ENCODE measurements around the gene TPRG1.
A peak's percentile ranks its signal among the peaks of the same experiment; 100 is the strongest.

Gene TPRG1

DNA sequence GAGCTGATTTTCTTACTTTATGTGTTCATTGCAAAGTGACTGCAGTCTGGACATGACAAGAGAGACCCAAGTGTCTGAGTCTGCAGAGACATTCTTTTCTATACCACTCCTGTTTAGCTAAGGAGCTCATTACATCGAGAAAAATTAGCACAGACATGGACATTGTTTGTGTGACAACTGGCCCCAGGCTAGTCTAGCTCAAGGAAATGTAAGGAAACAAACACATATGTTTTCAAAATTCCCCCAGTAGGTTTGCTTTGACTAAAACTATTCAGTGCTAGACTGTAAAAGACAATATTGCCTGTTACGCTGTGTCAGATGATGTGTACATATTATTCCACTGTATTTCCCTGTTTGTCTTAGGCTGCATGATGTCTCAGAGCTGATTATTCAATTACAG, 40.9 kb downstream of the TPRG1 start:
- Mint-ChIP-seq H3K4me3 (no peak overlapping the region), H3K9me3 (no peaks in the 10 kb centered on the region), H3K27ac (ENCODE audit: low read depth) (no peak overlapping the region), H3K27me3 (no peaks in the 10 kb centered on the region), H3K4me1 (no peaks in the 10 kb centered on the region), H3K36me3 (ENCODE audit: insufficient read depth) (peaks cover 4% of the 10 kb centered on the region)
- ATAC-seq (replicated peaks; ENCODE audit: extremely low read depth, poor library complexity, severe bottlenecking) (no peak), DNase-seq (ENCODE audit: low spot score in 2 of 2) (no peak)

DNA sequence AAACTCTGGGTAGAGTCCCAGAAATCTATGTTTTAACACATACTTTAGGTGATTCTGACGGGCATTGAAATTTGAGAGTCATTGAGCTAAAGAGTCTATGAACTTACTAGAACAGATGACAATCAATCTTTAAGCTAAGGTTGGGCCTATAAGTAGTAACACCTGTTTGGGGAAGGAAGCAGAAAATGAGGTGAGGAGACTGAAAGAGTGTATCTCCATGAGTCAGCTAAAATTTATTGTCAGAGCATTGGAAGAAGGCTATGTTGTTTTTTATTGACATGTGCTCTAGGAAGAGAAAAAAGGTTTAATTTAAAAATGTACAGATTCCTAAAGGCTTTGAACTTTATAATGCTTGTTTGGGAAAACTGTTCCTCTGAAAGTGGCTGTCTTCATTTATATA, 42.9 kb downstream of the TPRG1 start:
- H3K4me3 Mint-ChIP-seq: no peak overlapping the region
- no peak overlapping the region for H3K27ac Mint-ChIP-seq (ENCODE audit: low read depth)
- no peaks in the 10 kb centered on the region for H3K27me3 Mint-ChIP-seq
- DNase-seq (ENCODE audit: low spot score in 2 of 2): no peak
- H3K36me3 Mint-ChIP-seq (ENCODE audit: insufficient read depth): peaks cover 14% of the 10 kb centered on the region
- ATAC-seq (replicated peaks; ENCODE audit: extremely low read depth, poor library complexity, severe bottlenecking): no peak
- H3K9me3 Mint-ChIP-seq: no peaks in the 10 kb centered on the region
- H3K4me1 Mint-ChIP-seq: no peaks in the 10 kb centered on the region

DNA sequence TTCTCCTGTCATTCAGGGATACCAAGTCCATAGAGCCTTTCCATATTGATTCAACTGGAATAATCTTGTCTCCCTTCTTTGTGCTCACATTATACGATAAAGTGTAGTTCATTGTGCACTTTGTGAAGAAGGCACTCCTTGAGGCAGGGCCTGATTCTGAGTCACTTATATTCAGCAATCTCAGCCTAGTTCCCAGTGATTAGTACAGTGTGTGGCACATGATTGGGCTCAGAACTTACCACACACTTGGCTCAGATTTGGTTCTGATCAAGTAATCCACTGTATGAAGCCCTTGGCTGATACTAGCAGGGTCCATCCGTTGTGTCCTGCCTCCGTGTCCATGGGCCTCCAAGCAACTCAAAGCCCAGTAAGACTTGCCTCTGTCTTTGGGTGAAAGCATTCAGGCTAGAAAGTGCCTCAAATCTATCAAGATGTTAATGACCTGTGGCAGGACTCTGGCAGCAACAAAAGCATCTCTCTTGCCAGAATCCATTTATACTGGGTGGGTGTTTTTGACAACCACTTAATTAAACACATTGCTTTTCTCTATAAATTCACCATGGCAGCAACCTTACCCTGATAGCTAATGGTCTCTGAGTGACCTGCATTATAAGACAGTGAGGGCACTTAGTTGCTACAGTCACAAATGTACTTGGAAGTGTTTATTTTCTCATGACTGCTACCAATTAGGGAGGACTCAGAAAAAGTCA, 51.3 kb downstream of the TPRG1 start:
- Mint-ChIP-seq H3K27ac (ENCODE audit: low read depth) (no peak overlapping the region), H3K4me3 (no peak overlapping the region), H3K27me3 (no peaks in the 10 kb centered on the region), H3K4me1 (no peaks in the 10 kb centered on the region), H3K9me3 (no peaks in the 10 kb centered on the region), H3K36me3 (ENCODE audit: insufficient read depth) (peaks cover 15% of the 10 kb centered on the region)
- DNase-seq (ENCODE audit: low spot score in 2 of 2) (no peak), ATAC-seq (replicated peaks; ENCODE audit: extremely low read depth, poor library complexity, severe bottlenecking) (no peak)

DNA sequence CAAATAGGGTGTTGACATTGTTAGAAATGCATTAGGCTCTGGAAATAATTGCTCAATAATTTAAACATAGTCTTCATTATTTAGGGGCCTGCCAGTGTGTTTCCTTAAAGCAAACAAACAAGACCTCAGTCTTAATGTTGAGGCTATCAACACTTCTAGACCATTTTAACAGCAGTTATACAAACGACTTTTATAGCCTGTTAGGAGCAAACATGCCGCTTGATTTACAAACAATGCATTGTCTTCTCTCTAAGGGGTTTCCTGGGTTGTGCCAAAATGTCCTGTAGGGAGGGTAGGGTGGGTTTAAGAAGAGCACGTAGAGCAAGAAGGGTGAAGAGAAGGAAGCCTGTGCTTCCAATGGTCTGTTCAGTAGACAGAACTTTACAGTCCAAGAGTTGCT, 53.7 kb downstream of the TPRG1 start:
- no peak for DNase-seq (ENCODE audit: low spot score in 2 of 2)
- H3K4me3 Mint-ChIP-seq: no peak overlapping the region
- H3K36me3 Mint-ChIP-seq (ENCODE audit: insufficient read depth): peaks cover 9% of the 10 kb centered on the region
- no peaks in the 10 kb centered on the region for H3K9me3 Mint-ChIP-seq
- no peak overlapping the region for H3K27ac Mint-ChIP-seq (ENCODE audit: low read depth)
- no peaks in the 10 kb centered on the region for H3K27me3 Mint-ChIP-seq
- no peaks in the 10 kb centered on the region for H3K4me1 Mint-ChIP-seq
- no peak for ATAC-seq (replicated peaks; ENCODE audit: extremely low read depth, poor library complexity, severe bottlenecking)

DNA sequence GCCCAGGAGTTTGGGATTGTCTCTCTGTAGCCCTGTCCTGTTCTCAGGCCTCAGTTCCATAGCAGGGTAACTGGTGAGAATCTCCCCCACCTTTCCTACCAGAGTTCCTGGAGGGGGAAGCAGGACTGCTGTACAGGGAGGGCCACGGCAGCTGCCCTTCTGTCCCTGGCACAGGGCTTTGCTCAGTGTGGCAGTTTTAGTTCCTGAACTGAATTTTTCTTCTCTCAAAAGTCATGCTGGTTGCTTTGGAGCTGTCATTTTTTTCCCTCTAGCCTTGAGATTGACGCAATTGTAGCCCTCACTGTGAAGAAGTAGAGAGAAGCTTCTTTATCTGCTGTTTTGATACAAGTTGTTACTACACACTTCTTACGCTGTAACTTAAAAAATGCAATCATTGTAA, 55.5 kb downstream of the TPRG1 start:
- ATAC-seq (replicated peaks; ENCODE audit: extremely low read depth, poor library complexity, severe bottlenecking) (no peak), DNase-seq (ENCODE audit: low spot score in 2 of 2) (no peak)
- H3K4me1 Mint-ChIP-seq: no peaks in the 10 kb centered on the region
- H3K27me3 Mint-ChIP-seq: no peaks in the 10 kb centered on the region
- H3K27ac Mint-ChIP-seq (ENCODE audit: low read depth): no peak overlapping the region
- H3K36me3 Mint-ChIP-seq (ENCODE audit: insufficient read depth): peaks cover 6% of the 10 kb centered on the region
- H3K4me3 Mint-ChIP-seq: no peak overlapping the region
- no peaks in the 10 kb centered on the region for H3K9me3 Mint-ChIP-seq

DNA sequence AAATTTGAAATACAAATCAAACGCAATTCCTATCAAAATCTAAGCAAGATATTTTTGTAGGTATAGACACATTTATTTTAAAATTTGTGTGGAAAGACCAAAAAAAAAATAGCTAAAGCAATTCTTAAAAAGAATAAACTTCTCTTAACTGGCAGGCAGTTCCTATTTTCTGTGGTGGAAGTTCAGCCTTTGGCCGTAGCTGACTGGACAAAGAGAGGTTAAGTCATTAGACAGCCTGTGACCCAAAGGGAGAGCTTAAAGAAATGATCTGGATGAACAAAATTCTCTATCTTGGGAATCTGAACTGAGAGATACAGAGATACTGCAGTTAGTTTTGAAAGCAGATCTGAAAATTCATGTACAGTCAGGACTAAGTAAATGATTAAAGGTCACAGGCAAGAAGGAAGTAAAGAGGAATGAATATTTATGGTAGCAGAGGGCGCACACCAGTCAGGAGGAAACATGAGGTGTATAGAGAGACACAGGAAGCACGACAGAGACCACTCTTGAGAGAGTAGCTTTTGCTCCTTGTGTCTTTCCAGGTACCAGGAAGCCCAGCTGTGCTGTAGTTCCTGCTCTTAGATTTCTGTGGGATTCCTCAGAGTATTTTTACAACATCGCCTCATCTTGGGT, 57.5 kb downstream of the TPRG1 start:
- peaks cover 6% of the 10 kb centered on the region for H3K36me3 Mint-ChIP-seq (ENCODE audit: insufficient read depth)
- H3K4me1 Mint-ChIP-seq: no peaks in the 10 kb centered on the region
- no peaks in the 10 kb centered on the region for H3K27me3 Mint-ChIP-seq
- ATAC-seq (replicated peaks; ENCODE audit: extremely low read depth, poor library complexity, severe bottlenecking) (no peak), DNase-seq (ENCODE audit: low spot score in 2 of 2) (no peak)
- H3K27ac Mint-ChIP-seq (ENCODE audit: low read depth): no peak overlapping the region
- H3K4me3 Mint-ChIP-seq: no peak overlapping the region
- no peaks in the 10 kb centered on the region for H3K9me3 Mint-ChIP-seq

DNA sequence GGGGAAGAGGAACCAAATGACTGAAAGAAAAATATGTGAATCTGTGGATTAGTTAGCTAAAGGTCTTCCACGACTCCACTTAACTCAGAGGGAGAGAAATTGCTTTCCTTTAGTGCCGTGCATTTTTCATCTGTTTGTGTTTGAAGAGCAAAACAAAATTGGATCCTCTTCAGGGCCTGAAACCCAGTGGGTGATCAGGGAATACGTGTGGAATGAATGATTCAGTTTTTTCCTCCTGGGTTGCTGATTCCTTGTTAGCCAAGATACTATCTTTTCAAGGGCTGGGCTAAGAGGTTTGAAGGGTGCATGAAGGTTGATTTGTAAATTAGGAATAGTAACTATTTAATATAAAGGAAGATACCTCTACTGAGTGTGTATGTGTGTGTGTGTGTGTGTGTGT, 61.0 kb downstream of the TPRG1 start:
- H3K27ac Mint-ChIP-seq (ENCODE audit: low read depth): peak overlapping the region; percentile 16
- H3K4me1 Mint-ChIP-seq: no peaks in the 10 kb centered on the region
- H3K9me3 Mint-ChIP-seq: no peaks in the 10 kb centered on the region
- DNase-seq (ENCODE audit: low spot score in 2 of 2) (no peak), ATAC-seq (replicated peaks; ENCODE audit: extremely low read depth, poor library complexity, severe bottlenecking) (no peak)
- H3K4me3 Mint-ChIP-seq: no peak overlapping the region
- no peaks in the 10 kb centered on the region for H3K27me3 Mint-ChIP-seq
- no peaks in the 10 kb centered on the region for H3K36me3 Mint-ChIP-seq (ENCODE audit: insufficient read depth)

DNA sequence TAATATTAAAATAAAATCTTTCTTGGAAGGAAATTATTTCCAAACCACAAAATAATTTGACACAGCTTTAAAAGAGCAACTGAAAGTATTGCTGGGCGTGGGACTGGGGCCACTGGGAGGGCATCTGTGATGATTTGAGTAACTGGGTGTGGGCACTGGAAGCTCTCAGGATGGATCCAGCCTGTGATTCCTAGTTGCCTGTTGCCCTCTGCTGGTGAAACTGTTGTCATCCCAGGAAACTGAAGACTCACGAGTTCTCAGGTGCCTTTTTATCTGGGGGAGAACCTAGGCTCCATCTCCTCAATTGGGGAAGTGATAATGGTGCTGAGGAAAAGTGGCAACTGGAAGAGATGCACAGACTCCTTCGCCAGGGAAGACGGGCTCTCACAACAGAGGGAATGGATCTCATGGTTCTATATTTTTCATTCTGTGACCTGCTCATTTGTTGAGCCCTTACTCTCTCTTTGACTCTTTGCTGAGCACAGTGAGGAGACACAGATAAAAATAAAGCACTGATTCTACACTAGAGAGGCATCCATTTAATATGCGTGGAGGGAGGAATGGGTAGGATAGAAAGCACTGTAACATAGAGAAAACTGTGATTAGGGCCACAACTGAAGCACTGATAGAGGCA, 61.6 kb downstream of the TPRG1 start:
- Mint-ChIP-seq H3K4me1 (no peaks in the 10 kb centered on the region), H3K4me3 (no peak overlapping the region), H3K27me3 (no peaks in the 10 kb centered on the region), H3K36me3 (ENCODE audit: insufficient read depth) (no peaks in the 10 kb centered on the region), H3K9me3 (no peaks in the 10 kb centered on the region), H3K27ac (ENCODE audit: low read depth) (peak overlapping the region; percentile 16)
- DNase-seq (ENCODE audit: low spot score in 2 of 2): no peak
- ATAC-seq (replicated peaks; ENCODE audit: extremely low read depth, poor library complexity, severe bottlenecking): no peak

DNA sequence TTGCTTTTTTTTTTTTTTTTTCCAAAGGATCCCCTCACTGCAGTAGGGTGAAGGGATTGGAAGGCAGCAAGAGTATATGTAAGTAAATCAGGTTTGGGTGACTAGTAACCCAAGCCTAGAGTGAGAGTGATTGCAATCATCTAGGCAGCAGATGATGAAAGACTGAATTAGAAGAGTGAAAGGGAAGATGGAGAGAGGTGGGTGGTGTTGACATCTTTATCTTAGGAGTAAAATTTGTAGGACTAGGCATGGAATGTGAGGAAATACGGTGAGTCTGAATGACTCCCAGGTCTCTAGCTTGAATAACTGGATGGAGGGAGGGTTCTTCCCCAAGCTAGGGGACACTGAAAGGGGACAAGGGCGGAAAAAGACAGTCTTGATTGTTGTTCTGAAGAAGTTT, 63.4 kb downstream of the TPRG1 start:
- Mint-ChIP-seq H3K9me3 (no peaks in the 10 kb centered on the region), H3K4me3 (no peak overlapping the region), H3K27me3 (no peaks in the 10 kb centered on the region), H3K27ac (ENCODE audit: low read depth) (no peak overlapping the region), H3K4me1 (no peaks in the 10 kb centered on the region), H3K36me3 (ENCODE audit: insufficient read depth) (no peaks in the 10 kb centered on the region)
- ATAC-seq (replicated peaks; ENCODE audit: extremely low read depth, poor library complexity, severe bottlenecking) (no peak), DNase-seq (ENCODE audit: low spot score in 2 of 2) (no peak)

DNA sequence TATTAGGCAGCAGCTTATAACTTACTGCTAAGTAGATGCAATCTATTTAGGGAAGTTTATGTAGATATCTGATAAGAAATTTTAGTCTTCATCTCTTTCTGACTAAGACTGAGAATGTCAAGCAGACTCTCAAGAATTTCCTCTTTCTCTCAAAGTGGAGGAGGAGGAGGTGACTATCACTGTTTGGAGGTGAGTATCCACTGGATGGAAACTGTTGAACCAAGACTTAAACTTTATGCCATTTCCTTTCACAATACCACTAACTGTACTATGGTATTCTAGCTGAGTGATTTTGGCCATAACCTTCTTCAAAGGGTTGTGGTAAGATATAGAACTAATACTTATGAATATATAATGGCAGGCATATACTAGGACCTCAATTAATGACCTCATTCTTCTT, 64.6 kb downstream of the TPRG1 start:
- H3K9me3 Mint-ChIP-seq: no peaks in the 10 kb centered on the region
- ATAC-seq (replicated peaks; ENCODE audit: extremely low read depth, poor library complexity, severe bottlenecking): no peak
- no peaks in the 10 kb centered on the region for H3K27me3 Mint-ChIP-seq
- no peak for DNase-seq (ENCODE audit: low spot score in 2 of 2)
- no peak overlapping the region for H3K27ac Mint-ChIP-seq (ENCODE audit: low read depth)
- no peaks in the 10 kb centered on the region for H3K36me3 Mint-ChIP-seq (ENCODE audit: insufficient read depth)
- no peaks in the 10 kb centered on the region for H3K4me1 Mint-ChIP-seq
- H3K4me3 Mint-ChIP-seq: no peak overlapping the region

DNA sequence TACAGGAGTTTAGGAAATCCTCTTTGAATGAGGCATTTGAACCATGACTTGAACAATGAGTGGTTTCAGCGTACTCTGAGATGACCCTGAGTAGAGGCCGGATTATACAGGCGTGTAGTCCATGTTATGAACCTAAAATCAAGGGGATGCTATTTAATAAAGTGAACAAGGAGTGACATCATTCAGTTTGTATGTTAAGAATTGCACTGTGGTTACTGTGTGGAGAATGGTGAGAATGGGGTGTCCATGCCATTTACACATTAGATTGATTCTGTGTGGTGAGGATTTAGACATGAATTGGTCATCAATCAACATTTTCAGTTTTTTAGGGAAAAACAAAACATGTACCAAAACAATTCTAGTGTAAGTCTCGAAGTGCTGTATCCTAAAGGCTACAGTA, 65.8 kb downstream of the TPRG1 start:
- Mint-ChIP-seq H3K9me3 (peaks cover 4% of the 10 kb centered on the region), H3K27me3 (no peaks in the 10 kb centered on the region), H3K36me3 (ENCODE audit: insufficient read depth) (peaks cover 4% of the 10 kb centered on the region)

DNA sequence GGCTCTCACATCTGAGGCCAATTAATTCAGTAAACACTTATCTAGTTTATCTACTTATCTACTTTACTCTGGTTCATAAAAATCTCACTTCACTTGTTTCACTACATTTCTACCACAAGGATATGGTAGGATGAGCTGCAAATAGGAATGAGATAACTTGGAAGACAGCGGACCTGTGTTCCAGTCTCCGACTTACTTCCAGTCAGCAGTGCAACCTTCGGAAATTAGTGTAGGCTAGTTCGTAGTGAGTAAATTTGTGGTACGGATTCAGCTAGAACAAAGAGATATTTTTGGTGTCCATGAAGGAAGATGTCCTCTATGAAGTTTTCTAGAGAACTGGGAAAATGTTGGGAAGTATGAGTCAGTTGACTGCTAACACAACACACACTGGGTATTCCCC, 66.3 kb downstream of the TPRG1 start:
- DNase-seq (ENCODE audit: low spot score in 2 of 2) (no peak), ATAC-seq (replicated peaks; ENCODE audit: extremely low read depth, poor library complexity, severe bottlenecking) (no peak)
- peaks cover 6% of the 10 kb centered on the region for H3K9me3 Mint-ChIP-seq
- no peak overlapping the region for H3K27ac Mint-ChIP-seq (ENCODE audit: low read depth)
- H3K36me3 Mint-ChIP-seq (ENCODE audit: insufficient read depth): peaks cover 4% of the 10 kb centered on the region
- H3K4me3 Mint-ChIP-seq: no peak overlapping the region
- no peaks in the 10 kb centered on the region for H3K4me1 Mint-ChIP-seq
- H3K27me3 Mint-ChIP-seq: no peaks in the 10 kb centered on the region

More for the DNA sequence above, 65.8 kb downstream of the TPRG1 start:
- Mint-ChIP-seq H3K4me1 (no peaks in the 10 kb centered on the region), H3K4me3 (no peak overlapping the region), H3K27ac (ENCODE audit: low read depth) (no peak overlapping the region)
- no peak for ATAC-seq (replicated peaks; ENCODE audit: extremely low read depth, poor library complexity, severe bottlenecking)
- no peak for DNase-seq (ENCODE audit: low spot score in 2 of 2)

DNA sequence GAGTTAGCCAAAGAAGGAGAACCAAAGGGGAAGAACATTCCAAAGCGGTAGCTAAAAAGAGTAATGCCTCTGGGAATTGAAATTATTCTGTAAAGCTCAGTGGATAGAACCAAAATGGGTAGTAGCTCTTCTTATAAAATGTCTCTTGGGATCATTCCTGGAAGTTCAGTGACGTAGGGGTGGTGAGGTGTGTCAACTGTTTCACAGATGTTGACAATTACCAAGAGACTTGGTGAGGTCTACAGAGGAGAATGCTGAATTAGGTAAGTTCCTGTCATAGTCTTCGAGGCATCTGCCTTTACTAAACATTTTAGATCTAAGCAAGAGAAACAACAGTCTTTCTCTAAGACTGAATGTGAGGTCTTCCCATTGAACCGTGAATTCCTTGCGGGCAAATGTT, 67.8 kb downstream of the TPRG1 start:
- ATAC-seq (replicated peaks; ENCODE audit: extremely low read depth, poor library complexity, severe bottlenecking) (no peak), DNase-seq (ENCODE audit: low spot score in 2 of 2) (no peak)
- Mint-ChIP-seq H3K36me3 (ENCODE audit: insufficient read depth) (peaks cover 6% of the 10 kb centered on the region), H3K9me3 (peaks cover 16% of the 10 kb centered on the region), H3K4me1 (no peaks in the 10 kb centered on the region), H3K27me3 (no peaks in the 10 kb centered on the region), H3K27ac (ENCODE audit: low read depth) (no peak overlapping the region), H3K4me3 (no peak overlapping the region)

All from central memory CD8-positive, alpha-beta T cell (primary cell).